Measurements from ENCODE around the gene ITPR2. TPM values are rescaled to one million over a fixed set of nuclear protein-coding genes. Genes with fewer than 3 reads are reported as not detected.
A peak's percentile ranks its signal among the peaks of the same experiment; 100 is the strongest.

Gene ITPR2
- total RNA-seq, 1 donor from 2014 or later, result 64.0 TPM

GRCh38 chr12:26345471-26346003, 487.5 kb downstream of the ITPR2 start:
- Histone ChIP-seq H3K36me3 (no peaks in the 10 kb centered on the region), H3K4me3 (no peak overlapping the region), H3K27me3 (ENCODE audit: low read depth) (no peaks in the 10 kb centered on the region), H3K9me3 (no peaks in the 10 kb centered on the region), H3K27ac (no peak overlapping the region), H3K4me1 (no peaks in the 10 kb centered on the region)
- ATAC-seq (no peak), DNase-seq (no peak)
- intact Hi-C loops (cut with DNase I), result no loop called here
- TF ChIP-seq CTCF (IDR thresholded peaks at IDR 0.05), result no peak

DNA sequence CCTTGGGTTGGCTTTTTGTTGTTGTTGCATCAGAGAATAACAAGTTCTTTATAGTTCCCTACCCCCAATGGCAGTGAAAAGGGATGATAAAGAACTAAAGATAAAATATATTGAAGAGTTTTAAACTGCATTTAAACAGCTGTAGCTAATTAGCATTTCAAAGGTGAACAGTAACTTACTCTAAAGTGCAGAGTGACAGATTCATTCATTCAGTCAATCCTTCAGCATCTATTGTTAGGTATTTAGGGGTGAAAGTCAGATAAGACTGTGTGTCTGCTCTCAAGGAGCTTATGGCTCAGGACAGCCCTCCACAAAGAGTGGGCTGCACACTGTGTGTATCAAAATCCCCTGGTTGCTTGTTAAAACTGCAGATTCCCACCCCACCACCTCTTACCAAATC, 491.5 kb downstream of the ITPR2 start:
- Histone ChIP-seq H3K36me3 (peaks cover 10% of the 10 kb centered on the region), H3K9me3 (no peaks in the 10 kb centered on the region), H3K4me1 (no peaks in the 10 kb centered on the region), H3K27me3 (ENCODE audit: low read depth) (no peaks in the 10 kb centered on the region), H3K27ac (no peak overlapping the region), H3K4me3 (no peak overlapping the region)
- DNase-seq, result no peak
- intact Hi-C loops (cut with DNase I), result no loop called here
- TF ChIP-seq CTCF (IDR thresholded peaks at IDR 0.05), result no peak
- ATAC-seq, result no peak

GRCh38 chr12:26340649-26341048, 492.3 kb downstream of the ITPR2 start:
- ATAC-seq (peak; percentile 82 to 92), DNase-seq (peak; percentile 77)
- Histone ChIP-seq H3K9me3 (no peaks in the 10 kb centered on the region), H3K4me3 (no peak overlapping the region), H3K27me3 (ENCODE audit: low read depth) (no peaks in the 10 kb centered on the region), H3K27ac (no peak overlapping the region), H3K36me3 (peaks cover 10% of the 10 kb centered on the region), H3K4me1 (no peaks in the 10 kb centered on the region)
- intact Hi-C loops (cut with DNase I), result no loop called here
- TF ChIP-seq CTCF (IDR thresholded peaks at IDR 0.05), result no peak

GRCh38 chr12:26339976-26340375, 493.0 kb downstream of the ITPR2 start:
- H3K36me3 ChIP-seq, result peaks cover 10% of the 10 kb centered on the region
- H3K4me3 ChIP-seq, result no peak overlapping the region
- intact Hi-C loops (cut with DNase I), result no loop called here
- TF ChIP-seq CTCF (IDR thresholded peaks at IDR 0.05), result no peak
- H3K27ac ChIP-seq, result no peak overlapping the region
- no peaks in the 10 kb centered on the region for H3K4me1 ChIP-seq
- H3K27me3 ChIP-seq (ENCODE audit: low read depth), result no peaks in the 10 kb centered on the region
- no peaks in the 10 kb centered on the region for H3K9me3 ChIP-seq
- DNase-seq (no peak), ATAC-seq (no peak)

DNA sequence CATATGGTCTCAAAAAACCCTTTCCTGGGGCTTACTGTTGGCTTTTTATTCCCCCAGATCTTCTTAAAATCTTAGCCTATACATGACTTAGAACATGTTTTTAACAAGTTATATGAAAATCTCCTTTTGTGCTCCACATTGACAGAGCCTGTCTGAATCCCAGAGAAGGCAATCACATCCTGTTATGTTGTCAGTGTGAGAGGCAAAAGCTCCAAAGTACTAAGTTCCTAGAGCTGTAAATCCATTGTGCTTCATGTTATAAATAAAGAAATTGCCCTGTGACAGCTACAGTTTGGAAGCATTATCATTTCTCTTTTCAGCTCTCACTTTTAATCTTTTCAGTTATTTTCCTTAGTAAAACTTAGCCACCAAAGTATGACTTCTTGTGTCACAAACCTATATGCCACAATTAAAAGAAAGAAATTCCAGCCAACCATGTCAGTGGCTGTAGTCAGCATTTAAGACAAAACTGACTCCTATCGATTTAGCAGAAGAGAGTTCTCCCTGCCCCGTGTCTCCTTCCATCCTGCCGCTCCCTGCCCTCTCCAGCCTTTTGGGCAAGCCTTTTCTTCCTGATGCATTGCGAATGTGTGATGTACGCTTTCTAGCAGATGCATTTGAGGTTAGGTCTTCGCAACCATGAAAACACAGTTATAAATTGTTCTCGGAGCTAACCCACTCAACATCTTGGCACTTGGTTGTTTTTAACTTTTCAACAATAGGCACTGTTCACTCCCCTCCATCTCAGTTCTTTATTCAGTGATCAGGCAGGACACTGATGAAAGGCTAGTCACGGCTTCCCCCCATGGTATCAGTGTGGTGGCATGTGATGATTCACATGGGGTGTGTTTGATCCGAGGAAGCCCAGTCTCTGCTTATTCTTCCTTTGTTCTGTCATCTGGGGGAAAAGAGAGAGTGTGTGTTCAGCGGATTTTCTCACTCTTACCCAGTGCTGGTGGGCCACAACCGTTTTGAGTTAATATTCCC, 494.1 kb downstream of the ITPR2 start:
- no peak for ATAC-seq
- no peaks in the 10 kb centered on the region for H3K9me3 ChIP-seq
- intact Hi-C loops (cut with DNase I), result no loop called here
- no peak for TF ChIP-seq CTCF (IDR thresholded peaks at IDR 0.05)
- H3K27ac ChIP-seq, result no peak overlapping the region
- peaks cover 10% of the 10 kb centered on the region for H3K36me3 ChIP-seq
- no peaks in the 10 kb centered on the region for H3K4me1 ChIP-seq
- DNase-seq, result no peak
- H3K4me3 ChIP-seq, result no peak overlapping the region
- no peaks in the 10 kb centered on the region for H3K27me3 ChIP-seq (ENCODE audit: low read depth)
